ENCODE data around the gene TMEM119.
A peak's percentile ranks its signal among the peaks of the same experiment; 100 is the strongest.
"Not testable (repeated sequence)": the region's sequence is repeated elsewhere in the genome, so short reads cannot be mapped to it uniquely, and the experiment has no call there.

Gene TMEM119

GRCh38 chr12:108562348-108563135, 35.3 kb downstream of the TMEM119 start, which contains the start of gene ISCU:
ISCU (plus strand) TSS chr12:108562596; CDS start chr12:108562623, 27 bp downstream.
- intact Hi-C loops (cut with DNase I), result loop anchor here (2.0 to 10.0 kb wide), 5 partner anchors 45 to 530 kb away; partner anchors contain the start of genes ALKBH2, CORO1C and FICD
- peak; percentile 91 to 100 (median 98) for DNase-seq

- DNase-seq, result peak in 1 of 42 donors; percentile 14
- intact Hi-C loops (cut with DNase I), result loop anchor here (2.0 to 10.0 kb wide), 5 partner anchors 45 to 530 kb away; partner anchors contain the start of genes ALKBH2, CORO1C and FICD
Observed at GRCh38 chr12:108561852-108562347, 36.0 kb downstream of the TMEM119 start.

GRCh38 chr12:108560752-108561719, 36.8 kb downstream of the TMEM119 start, which contains the start of gene SART3:
SART3 (minus strand) TSS chr12:108561173; CDS start chr12:108561154, 19 bp downstream.
- intact Hi-C loops (cut with DNase I), result loop anchor here (5.0 to 10.0 kb wide), 4 partner anchors 44 to 531 kb away; partner anchors contain the start of genes ALKBH2, CORO1C and FICD
- DNase-seq, result peak; percentile 62 to 91 (median 81)

DNA sequence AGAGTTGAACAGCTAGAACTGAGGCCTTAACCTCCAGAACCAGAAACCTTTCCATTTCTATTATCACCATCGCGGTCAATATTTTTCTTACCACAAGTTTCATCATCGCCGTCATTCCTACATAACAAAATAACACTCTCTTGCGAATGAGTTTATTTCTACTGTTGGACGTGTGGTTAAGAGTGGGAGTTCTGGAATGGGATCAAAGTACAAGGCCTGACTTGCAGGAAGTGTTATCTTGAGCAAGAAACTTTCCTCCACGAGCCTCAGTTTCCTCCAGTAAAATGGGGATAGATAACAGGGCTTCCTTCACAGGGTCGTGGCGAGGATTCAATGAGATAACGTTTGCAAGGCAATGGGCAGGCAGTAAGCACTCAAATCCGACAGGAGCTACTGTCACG, 37.6 kb downstream of the TMEM119 start:
- no peak for DNase-seq
- intact Hi-C loops (cut with DNase I), result loop anchor here (5.0 to 10.0 kb wide), 4 partner anchors 43 to 532 kb away; partner anchors contain the start of genes ALKBH2, CORO1C and FICD

- intact Hi-C loops (cut with DNase I), result loop anchor here (5.0 to 10.0 kb wide), 4 partner anchors 42 to 533 kb away; partner anchors contain the start of genes ALKBH2, CORO1C and FICD
- no peak for DNase-seq
Observed at GRCh38 chr12:108559748-108560147, 38.1 kb downstream of the TMEM119 start.

DNA sequence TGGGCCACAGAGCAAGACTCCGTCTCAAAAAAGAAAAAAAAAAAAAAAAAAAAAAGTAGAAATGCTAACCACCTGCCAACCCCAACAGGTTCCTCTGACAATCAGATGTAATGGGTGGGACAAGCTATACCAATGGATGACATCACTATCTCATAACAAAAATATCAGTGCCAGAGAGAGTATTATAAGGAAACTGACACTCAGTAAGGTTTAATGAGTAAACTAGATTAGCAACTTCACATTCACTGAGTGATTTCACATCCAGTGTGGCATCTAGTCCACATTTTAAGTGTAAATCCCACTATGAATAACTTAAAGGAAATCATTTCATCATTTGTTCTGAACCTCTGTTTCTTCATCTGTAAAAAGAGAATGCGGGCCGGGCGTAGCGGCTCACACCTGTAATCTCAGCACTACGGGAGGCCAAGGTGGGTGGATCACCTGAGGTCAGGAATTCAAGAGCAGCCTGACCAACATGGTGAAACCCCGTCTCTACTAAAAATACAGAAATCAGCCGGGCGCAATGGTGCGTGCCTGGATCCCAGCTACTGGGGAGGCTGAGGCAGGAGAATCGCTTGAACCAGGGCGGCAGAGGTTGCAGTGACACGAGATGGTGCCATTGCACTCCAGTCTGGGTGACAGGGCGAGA, 38.8 kb downstream of the TMEM119 start:
- intact Hi-C loops (cut with DNase I), result no loop called here
- DNase-seq, result no peak

DNA sequence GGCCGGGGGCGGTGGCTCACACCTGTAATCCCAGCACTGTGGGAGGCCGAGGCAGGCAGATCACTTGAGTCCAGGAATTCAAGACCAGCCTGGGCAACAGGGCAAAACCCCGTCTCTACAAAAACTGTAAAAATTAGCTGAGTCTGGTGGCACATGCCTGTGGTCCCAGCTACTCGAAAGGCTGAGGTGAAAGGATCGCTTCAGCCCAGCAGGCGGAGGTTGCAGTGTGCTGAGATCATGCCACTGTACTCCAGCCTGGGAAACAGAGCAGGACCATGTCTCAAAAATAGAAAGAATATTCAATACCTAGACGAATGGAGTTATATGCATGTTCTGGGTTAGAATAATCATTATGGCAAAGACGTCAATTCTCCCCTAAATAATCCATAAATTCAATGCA, 42.5 kb downstream of the TMEM119 start:
- intact Hi-C loops (cut with DNase I), result not testable (repeated sequence)

GRCh38 chr12:108553799-108554198, 44.1 kb downstream of the TMEM119 start:
- intact Hi-C loops (cut with DNase I), result no loop called here
- DNase-seq, result no peak

More for the DNA sequence above, 42.5 kb downstream of the TMEM119 start:
- not testable (repeated sequence) for DNase-seq

- intact Hi-C loops (cut with DNase I), result no loop called here
- DNase-seq, result no peak
Observed at GRCh38 chr12:108551535-108551934, 46.3 kb downstream of the TMEM119 start.

DNA sequence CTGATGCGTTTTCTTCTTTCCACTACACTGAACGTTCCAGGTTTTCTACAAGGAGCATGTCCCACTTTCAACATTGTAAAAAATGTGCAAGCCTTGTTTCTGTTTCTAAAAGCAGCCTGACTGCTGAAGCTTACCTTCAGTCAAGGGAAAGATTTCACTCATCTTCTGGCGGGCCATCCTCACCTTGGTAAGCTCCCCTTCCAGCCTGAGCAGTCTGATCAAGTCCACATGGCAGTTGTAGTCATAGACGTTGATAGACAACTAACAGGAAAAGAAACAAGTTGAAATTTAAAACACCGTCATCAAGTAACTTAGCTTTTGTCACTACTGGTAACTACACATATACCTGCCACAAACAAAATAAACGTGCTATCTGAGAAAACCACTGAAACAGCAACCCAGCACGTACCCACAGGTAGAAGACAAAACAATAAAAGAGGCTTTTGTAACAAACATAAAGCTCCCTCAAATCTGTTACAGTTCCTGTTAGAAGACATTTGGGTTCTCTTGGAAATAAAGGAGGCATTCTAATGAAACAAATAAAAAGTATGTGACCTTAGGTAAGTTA, 48.8 kb downstream of the TMEM119 start:
- no peak for DNase-seq
- intact Hi-C loops (cut with DNase I), result no loop called here

DNA sequence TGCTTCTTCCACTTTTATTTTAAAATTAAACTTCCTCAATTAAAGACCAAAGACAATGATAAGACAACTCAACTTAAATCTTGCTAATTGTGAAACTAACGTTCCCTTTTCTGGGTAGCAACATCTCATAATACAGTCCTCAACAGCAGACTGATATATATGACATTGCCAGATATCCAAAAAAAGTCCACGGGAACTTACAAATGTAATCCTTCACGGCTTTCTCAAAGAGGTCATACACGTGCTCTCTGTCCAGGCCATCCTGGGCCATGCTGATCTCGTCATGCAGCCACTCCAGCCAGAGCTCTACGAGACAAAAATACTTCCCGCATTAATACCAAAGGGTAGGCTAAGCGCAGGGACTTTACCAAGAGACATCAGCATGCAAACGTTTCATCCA, 50.2 kb downstream of the TMEM119 start:
- no peak for DNase-seq
- intact Hi-C loops (cut with DNase I), result no loop called here

GRCh38 chr12:108543652-108544051, 54.2 kb downstream of the TMEM119 start:
- intact Hi-C loops (cut with DNase I), result no loop called here
- DNase-seq, result no peak

GRCh38 chr12:108542320-108542719, 55.6 kb downstream of the TMEM119 start:
- intact Hi-C loops (cut with DNase I), result no loop called here
- no peak for DNase-seq

Measured in head of caudate nucleus (tissue), 42 donors.